ENCODE data around the gene KCNK15.

- TF ChIP-seq, protein P1, sequence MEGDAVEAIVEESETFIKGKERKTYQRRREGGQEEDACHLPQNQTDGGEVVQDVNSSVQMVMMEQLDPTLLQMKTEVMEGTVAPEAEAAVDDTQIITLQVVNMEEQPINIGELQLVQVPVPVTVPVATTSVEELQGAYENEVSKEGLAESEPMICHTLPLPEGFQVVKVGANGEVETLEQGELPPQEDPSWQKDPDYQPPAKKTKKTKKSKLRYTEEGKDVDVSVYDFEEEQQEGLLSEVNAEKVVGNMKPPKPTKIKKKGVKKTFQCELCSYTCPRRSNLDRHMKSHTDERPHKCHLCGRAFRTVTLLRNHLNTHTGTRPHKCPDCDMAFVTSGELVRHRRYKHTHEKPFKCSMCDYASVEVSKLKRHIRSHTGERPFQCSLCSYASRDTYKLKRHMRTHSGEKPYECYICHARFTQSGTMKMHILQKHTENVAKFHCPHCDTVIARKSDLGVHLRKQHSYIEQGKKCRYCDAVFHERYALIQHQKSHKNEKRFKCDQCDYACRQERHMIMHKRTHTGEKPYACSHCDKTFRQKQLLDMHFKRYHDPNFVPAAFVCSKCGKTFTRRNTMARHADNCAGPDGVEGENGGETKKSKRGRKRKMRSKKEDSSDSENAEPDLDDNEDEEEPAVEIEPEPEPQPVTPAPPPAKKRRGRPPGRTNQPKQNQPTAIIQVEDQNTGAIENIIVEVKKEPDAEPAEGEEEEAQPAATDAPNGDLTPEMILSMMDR (IDR thresholded peaks at IDR 0.05), result no peak
- no peak for TF ChIP-seq POLR2A (IDR thresholded peaks at IDR 0.05)
Measured at GRCh38 chr20:44709797-44710196, 35.9 kb upstream of the KCNK15 start.
